Metanephros (tissue), 2 donors: ENCODE data around the gene ARHGAP31. TPM values are rescaled to one million over a fixed set of nuclear protein-coding genes. Genes with fewer than 3 reads are reported as not detected.

ENCODE experiments used
- small RNA-seq: library from RNA; depleted of rRNA; stranded (forward); fragments of <200 nt; gene quantifications from one replicate; pipeline ENCODE3, GENCODE V24; 2014; ENCODE audit warnings: low replicate concordance
- total RNA-seq: library from RNA; depleted of rRNA; stranded (reverse); fragments of >200 nt; gene quantifications from one replicate; pipeline ENCODE4 v1.2.3, GENCODE V29; 2014

ARHGAP31 gene
- total RNA-seq: 16.4 TPM

GRCh38 chr3:119293871-119294695 is at the start of gene ARHGAP31:
Gene ARHGAP31 (plus strand): TSS chr3:119294383. CDS start chr3:119294905, 522 bp downstream.

GRCh38 chr3:119463171-119464169 is 169.3 kb downstream of the ARHGAP31 start, which contains the start of gene TMEM39A:
Gene TMEM39A (minus strand): TSS chr3:119463615. CDS start chr3:119462074, 1,541 bp downstream.

Small RNA genes lying within 50 kb of the gene (small RNA-seq; reads per million reads assigned to genes)
- not detected for gene RNU6-1127P

Other genes with a start within 250 kb of the ARHGAP31 start
- not detected for gene TEX55, start 148.2 kb upstream of the ARHGAP31 start, total RNA-seq
- 8.8 TPM for gene UPK1B, start 120.8 kb upstream of the ARHGAP31 start, total RNA-seq
- gene B4GALT4, start 53.5 kb upstream of the ARHGAP31 start, total RNA-seq: 22.6 TPM
- 53.2 TPM for gene TMEM39A, start 169.2 kb downstream of the ARHGAP31 start, total RNA-seq
- gene POGLUT1, start 174.6 kb downstream of the ARHGAP31 start, total RNA-seq: 15.9 TPM
- 42.1 TPM for gene TIMMDC1, start 204.2 kb downstream of the ARHGAP31 start, total RNA-seq